Measurements from ENCODE around the gene CNTN4. TPM values are rescaled to one million over a fixed set of nuclear protein-coding genes. Genes with fewer than 3 reads are reported as not detected.
"Not testable (repeated sequence)": the region's sequence is repeated elsewhere in the genome, so short reads cannot be mapped to it uniquely, and the experiment has no call there.

Gene CNTN4
- total RNA-seq, 1 donor from 2014 or later, result not detected

GRCh38 chr3:2512881-2513280 lies 414.2 kb downstream of the CNTN4 start:
- no peak for DNase-seq (ENCODE audit: low read depth in 2 of 2)

- DNase-seq (ENCODE audit: low read depth in 2 of 2), result no peak
Observed at GRCh38 chr3:2513986-2514385, 415.3 kb downstream of the CNTN4 start.

- DNase-seq (ENCODE audit: low read depth in 2 of 2), result no peak
Observed at GRCh38 chr3:2516762-2517441, 418.2 kb downstream of the CNTN4 start.

- DNase-seq (ENCODE audit: low read depth in 2 of 2), result no peak
Observed at GRCh38 chr3:2517500-2518172, 419.0 kb downstream of the CNTN4 start.

GRCh38 chr3:2523281-2523836 lies 424.7 kb downstream of the CNTN4 start:
- DNase-seq (ENCODE audit: low read depth in 2 of 2), result no peak

- no peak for DNase-seq (ENCODE audit: low read depth in 2 of 2)
Observed at GRCh38 chr3:2525968-2526367, 427.3 kb downstream of the CNTN4 start.

- no peak for DNase-seq (ENCODE audit: low read depth in 2 of 2)
Observed at GRCh38 chr3:2526926-2527325, 428.3 kb downstream of the CNTN4 start.

- not testable (repeated sequence) for DNase-seq (ENCODE audit: low read depth in 2 of 2)
Observed at GRCh38 chr3:2527328-2527727, 428.7 kb downstream of the CNTN4 start.

- DNase-seq (ENCODE audit: low read depth in 2 of 2), result not testable (repeated sequence)
Observed at GRCh38 chr3:2534767-2535166, 436.1 kb downstream of the CNTN4 start.

GRCh38 chr3:2535206-2535605 lies 436.5 kb downstream of the CNTN4 start:
- DNase-seq (ENCODE audit: low read depth in 2 of 2), result no peak

- no peak for DNase-seq (ENCODE audit: low read depth in 2 of 2)
Observed at GRCh38 chr3:2536575-2536974, 437.9 kb downstream of the CNTN4 start.

GRCh38 chr3:2540115-2540514 lies 441.4 kb downstream of the CNTN4 start:
- no peak for DNase-seq (ENCODE audit: low read depth in 2 of 2)

- no peak for DNase-seq (ENCODE audit: low read depth in 2 of 2)
Observed at GRCh38 chr3:2543247-2543646, 444.6 kb downstream of the CNTN4 start.

GRCh38 chr3:2544212-2544611 lies 445.5 kb downstream of the CNTN4 start:
- no peak for DNase-seq (ENCODE audit: low read depth in 2 of 2)

GRCh38 chr3:2544718-2545117 lies 446.1 kb downstream of the CNTN4 start:
- no peak for DNase-seq (ENCODE audit: low read depth in 2 of 2)

GRCh38 chr3:2547049-2547448 lies 448.4 kb downstream of the CNTN4 start:
- DNase-seq (ENCODE audit: low read depth in 2 of 2), result no peak

- DNase-seq (ENCODE audit: low read depth in 2 of 2), result no peak
Observed at GRCh38 chr3:2554656-2555055, 456.0 kb downstream of the CNTN4 start.

- DNase-seq (ENCODE audit: low read depth in 2 of 2), result no peak
Observed at GRCh38 chr3:2558796-2559195, 460.1 kb downstream of the CNTN4 start.

- DNase-seq (ENCODE audit: low read depth in 2 of 2), result no peak
Observed at GRCh38 chr3:2567451-2567850, 468.8 kb downstream of the CNTN4 start.

- DNase-seq (ENCODE audit: low read depth in 2 of 2), result no peak
Observed at GRCh38 chr3:2568156-2568555, 469.5 kb downstream of the CNTN4 start.

GRCh38 chr3:2568929-2569328 lies 470.3 kb downstream of the CNTN4 start:
- no peak for DNase-seq (ENCODE audit: low read depth in 2 of 2)

- DNase-seq (ENCODE audit: low read depth in 2 of 2), result no peak
Observed at GRCh38 chr3:2577571-2577970, 478.9 kb downstream of the CNTN4 start.

- no peak for DNase-seq (ENCODE audit: low read depth in 2 of 2)
Observed at GRCh38 chr3:2578560-2578959, 479.9 kb downstream of the CNTN4 start.
